Small intestine (tissue), 16 donors: Measurements from ENCODE around the gene TDG. TPM values are rescaled to one million over a fixed set of nuclear protein-coding genes. Genes with fewer than 3 reads are reported as not detected.

Source experiments
- DNase-seq, 2 donors: peaks; one replicate each; pipeline versions ENCODE4 v3.0.0 to v3.0.0-alpha.2; 2013
- FAIRE-seq: peaks from 2 replicates; lab custom pipeline; 2012; peaks lifted over from hg19 to GRCh38; lab: Jason Lieb, UNC
- H3K27ac ChIP-seq, 3 donors: one replicate each; pipeline ENCODE4 v1.5.1; 2013; ENCODE audit warnings: low read length in 2 of 3, mild to moderate bottlenecking in 2 of 3, control low read depth in 1 of 3, inconsistent platforms in 1 of 3, low read depth in 1 of 3, moderate library complexity in 1 of 3
- H3K27me3 ChIP-seq, 3 donors: one replicate each; pipeline ENCODE4 v1.6.1; 2013; ENCODE audit warnings: low read length in 3 of 3, inconsistent platforms in 1 of 3; ENCODE audit not compliant: control insufficient read depth in 3 of 3, insufficient read depth in 3 of 3
- H3K36me3 ChIP-seq, 3 donors: one replicate each; pipeline ENCODE4 v1.6.1; 2013; ENCODE audit warnings: low read length in 3 of 3, inconsistent platforms in 1 of 3, low read depth in 1 of 3, mild to moderate bottlenecking in 1 of 3, moderate library complexity in 1 of 3; ENCODE audit not compliant: control insufficient read depth in 3 of 3, insufficient read depth in 2 of 3
- H3K4me1 ChIP-seq, 3 donors: one replicate each; pipeline ENCODE4 v1.6.1; 2013; ENCODE audit warnings: low read length in 2 of 3, inconsistent platforms in 1 of 3, low read depth in 1 of 3, mild to moderate bottlenecking in 1 of 3, moderate library complexity in 1 of 3; ENCODE audit not compliant: control insufficient read depth in 3 of 3, insufficient read depth in 2 of 3
- H3K4me3 ChIP-seq, 3 donors: one replicate each; pipeline ENCODE4 v1.5.1; 2013; ENCODE audit warnings: low read length in 3 of 3, control low read depth in 1 of 3, inconsistent platforms in 1 of 3, low read depth in 1 of 3, mild to moderate bottlenecking in 1 of 3, moderate library complexity in 1 of 3
- H3K9me3 ChIP-seq, 2 donors: one replicate each; pipeline ENCODE4 v1.6.1; 2013; ENCODE audit warnings: low read depth in 1 of 2, low read length in 1 of 2; ENCODE audit not compliant: control insufficient read depth in 2 of 2, insufficient read depth in 1 of 2
- WGBS, 3 donors: extraction: QIAGEN DNeasy Blood & Tissue Kit; methylation state at CpG; one replicate each; pipeline ENCODE4 v1.1.7; 2013; 5-methylcytosine and 5-hydroxymethylcytosine counted together
- long read RNA-seq, 10 donors: transcript quantifications; one replicate each; lab custom pipeline, GENCODE V29; 2026
- polyA plus RNA-seq, 4 donors: library from polyadenylated mRNA; stranded (reverse) in 3 of 4; unstranded in 1 of 4; fragments of 200-250 nt in 3 of 4; fragments of 120-200 nt in 1 of 4; gene quantifications; one replicate each; pipeline versions ENCODE4 v1.2.1 to v1.2.3, GENCODE V29; 2013
- donor health status: healthy with polysubstance abuse.
- donor health status: control.
- donor health status: control.
- donor health status: Bipolar disorder and iron deficiency.
- donor health status: healthy.

Gene TDG
- 10 to 100 TPM; 11.3 to 37.4 (median 15.7) TPM for polyA plus RNA-seq
- long read RNA-seq, donor 1, transcript TDG-208 (3 exons, 1,139 nt) = major isoform, 28 of 38 reads
- long read RNA-seq, donor 1, transcript TDG-202 (10 exons, 3,251 nt) = minor isoform, 8 of 38 reads
- long read RNA-seq, donor 1, partial matches to known transcripts = 0 of 38 reads
- long read RNA-seq, donor 1, other reads (novel, unspliced or antisense) = 0 of 38 reads
- long read RNA-seq, donor 2, transcript TDG-208 (3 exons, 1,139 nt) = major isoform, 6 of 9 reads
- long read RNA-seq, donor 2, partial matches to known transcripts = 0 of 9 reads
- long read RNA-seq, donor 2, other reads (novel, unspliced or antisense) = 0 of 9 reads
- long read RNA-seq, donor 3, transcript TDG-208 (3 exons, 1,139 nt) = major isoform, 8 of 18 reads
- long read RNA-seq, donor 3, partial matches to known transcripts = 8 of 18 reads
- long read RNA-seq, donor 3, other reads (novel, unspliced or antisense) = 0 of 18 reads
- long read RNA-seq, donor 4, partial matches to known transcripts = 0 of 1 reads
- long read RNA-seq, donor 4, other reads (novel, unspliced or antisense) = 0 of 1 reads
- long read RNA-seq, donor 5, partial matches to known transcripts = 0 of 5 reads
- long read RNA-seq, donor 5, other reads (novel, unspliced or antisense) = 0 of 5 reads
- long read RNA-seq, donor 6, transcript TDG-208 (3 exons, 1,139 nt) = major isoform, 9 of 12 reads
- long read RNA-seq, donor 6, partial matches to known transcripts = 0 of 12 reads
- long read RNA-seq, donor 6, other reads (novel, unspliced or antisense) = 0 of 12 reads
- long read RNA-seq, donor 7 = 0 reads
- long read RNA-seq, donor 8, partial matches to known transcripts = 0 of 4 reads
- long read RNA-seq, donor 8, other reads (novel, unspliced or antisense) = 0 of 4 reads
- long read RNA-seq, donor 9, partial matches to known transcripts = 0 of 1 reads
- long read RNA-seq, donor 9, other reads (novel, unspliced or antisense) = 0 of 1 reads
- long read RNA-seq, donor 10, transcript TDG-208 (3 exons, 1,139 nt) = major isoform, 14 of 16 reads
- long read RNA-seq, donor 10, partial matches to known transcripts = 0 of 16 reads
- long read RNA-seq, donor 10, other reads (novel, unspliced or antisense) = 0 of 16 reads

DNA sequence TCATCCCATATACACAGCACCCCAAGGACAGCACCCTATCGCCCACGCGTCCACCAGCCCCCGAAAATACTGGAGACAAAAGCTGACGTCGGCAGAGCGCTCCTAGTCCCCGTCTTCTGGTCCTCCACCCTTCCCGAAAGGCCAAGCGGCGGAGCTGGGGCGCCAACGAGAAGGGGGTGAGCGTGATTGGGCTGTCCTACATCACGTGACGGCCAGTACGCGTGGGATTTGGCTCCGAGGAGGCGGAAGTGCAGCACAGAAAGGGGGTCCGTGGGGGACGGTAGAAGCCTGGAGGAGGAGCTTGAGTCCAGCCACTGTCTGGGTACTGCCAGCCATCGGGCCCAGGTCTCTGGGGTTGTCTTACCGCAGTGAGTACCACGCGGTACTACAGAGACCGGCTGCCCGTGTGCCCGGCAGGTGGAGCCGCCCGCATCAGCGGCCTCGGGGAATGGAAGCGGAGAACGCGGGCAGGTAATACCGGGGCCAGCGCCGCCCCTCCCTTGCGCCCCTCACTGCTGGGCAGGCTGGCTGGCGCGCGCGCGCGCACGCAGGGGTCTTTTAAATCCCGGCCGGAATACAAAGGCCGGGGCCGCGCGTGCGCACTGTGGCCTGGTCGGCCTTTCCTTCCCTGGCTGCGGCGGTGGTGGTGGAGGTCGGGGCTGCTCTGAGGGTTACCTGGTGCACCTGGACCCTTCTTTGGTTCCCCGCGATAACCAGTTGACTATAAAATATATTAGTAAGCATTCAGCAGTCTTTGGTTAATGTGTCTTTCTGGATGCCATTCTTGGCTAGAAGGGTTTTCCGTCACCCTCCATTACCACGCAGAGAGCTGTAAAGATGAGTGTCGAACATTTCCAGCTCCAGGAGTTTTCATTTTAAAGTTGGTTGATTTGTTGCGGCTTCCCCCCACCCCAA is at the start of gene TDG:
TSS of gene TDG (plus strand) at position 283 of the 915 bp plus-strand sequence. CDS start at position 449, 166 bp downstream.
- 4 to 9% (median 5%) methylated on average over 45 to 64 of the region's 64 CpGs for WGBS, 3 donors
- FAIRE-seq (no peak), DNase-seq (peak; percentile 98)
- Histone ChIP-seq H3K9me3 (no peaks in the 10 kb centered on the region), H3K27ac (peak within 1 kb of the TSS; percentile 91 to 97 (median 95)), H3K4me1 (peaks cover 0 to 9% (median 7%) of the 10 kb centered on the region in 3 donors), H3K27me3 (no peaks in the 10 kb centered on the region), H3K4me3 (peak within 1 kb of the TSS; percentile 69 to 77 (median 69)), H3K36me3 (peaks cover 0 to 7% (median 4%) of the 10 kb centered on the region in 3 donors)

GRCh38 chr12:103917873-103918272 is 47.8 kb upstream of the TDG start:
- Histone ChIP-seq H3K9me3 (peaks cover 0 to 15% of the 10 kb centered on the region in 2 donors), H3K27ac (no peak overlapping the region), H3K4me1 (no peaks in the 10 kb centered on the region), H3K27me3 (no peaks in the 10 kb centered on the region), H3K4me3 (no peak overlapping the region), H3K36me3 (no peaks in the 10 kb centered on the region)
- 61 to 75% (median 75%) methylated on average over 3 of the region's 3 CpGs for WGBS, 3 donors
- DNase-seq = no peak
- FAIRE-seq = no peak

DNA sequence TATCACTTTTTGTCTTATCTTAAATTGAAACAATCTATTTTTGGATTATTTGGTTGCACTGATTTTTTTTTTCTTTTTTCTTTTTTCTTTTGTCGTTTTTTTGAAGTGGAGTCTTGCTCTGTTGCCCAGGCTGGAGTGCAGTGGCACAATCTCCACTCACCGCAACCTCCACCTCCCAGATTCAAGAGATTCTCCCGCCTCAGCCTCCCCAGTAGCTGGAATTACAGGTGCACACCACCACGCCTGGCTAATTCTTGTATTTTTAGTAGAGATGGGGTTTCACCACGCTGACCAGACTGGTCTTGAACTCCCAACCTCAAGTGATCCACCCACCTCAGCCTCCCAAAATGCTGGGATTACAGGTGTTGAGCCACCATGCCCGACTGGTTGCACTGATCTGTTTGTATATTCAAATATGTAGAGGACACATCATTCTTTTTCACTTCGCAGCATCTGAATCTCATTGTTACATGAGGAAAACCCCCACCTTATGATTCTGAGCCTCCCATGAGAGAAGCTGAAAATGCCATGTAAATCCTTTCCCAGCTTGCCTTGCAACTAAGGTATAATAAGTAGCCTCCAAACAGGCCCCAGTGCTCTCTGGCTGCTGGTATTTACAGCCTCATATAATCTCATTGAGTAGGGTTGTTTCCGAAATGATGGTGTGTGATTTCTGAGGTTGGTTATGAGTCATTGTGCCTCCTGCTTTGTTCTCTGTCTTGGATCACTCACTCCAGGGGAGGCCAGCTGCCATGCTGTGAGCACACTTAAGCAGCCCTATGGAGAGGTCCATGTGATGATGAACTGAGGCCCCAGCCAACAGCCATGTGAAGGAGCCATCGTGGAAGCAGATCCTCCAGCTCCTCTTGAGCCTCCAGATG is 40.7 kb upstream of the TDG start:
- Histone ChIP-seq H3K4me3 (no peak overlapping the region), H3K36me3 (no peaks in the 10 kb centered on the region), H3K27ac (peak overlapping the region in 1 of 3 donors; percentile 18), H3K4me1 (peaks cover 0 to 5% (median 0%) of the 10 kb centered on the region in 3 donors), H3K9me3 (no peaks in the 10 kb centered on the region), H3K27me3 (no peaks in the 10 kb centered on the region)
- WGBS, 3 donors = 68 to 77% (median 73%) methylated on average over 9 of the region's 9 CpGs
- FAIRE-seq (no peak), DNase-seq (peak; percentile 15 to 44)

GRCh38 chr12:103928682-103929045 is 37.0 kb upstream of the TDG start:
- DNase-seq (peak in 1 of 2 donors; percentile 51), FAIRE-seq (no peak)
- no peaks in the 10 kb centered on the region for H3K9me3 ChIP-seq
- WGBS, 3 donors = 4 to 7% (median 6%) methylated on average over 12 of the region's 12 CpGs
- H3K27ac ChIP-seq = peak overlapping the region; percentile 63 to 99 (median 98)
- peaks cover under 1 to 6% (median 3%) of the 10 kb centered on the region in 3 donors for H3K36me3 ChIP-seq
- peaks cover 3 to 6% (median 5%) of the 10 kb centered on the region in 3 donors for H3K4me1 ChIP-seq
- no peaks in the 10 kb centered on the region for H3K27me3 ChIP-seq
- H3K4me3 ChIP-seq = peak overlapping the region; percentile 44 to 67 (median 52)

GRCh38 chr12:103929046-103929783 is 36.5 kb upstream of the TDG start:
- H3K4me3 ChIP-seq = peak overlapping the region; percentile 44 to 67 (median 52)
- WGBS, 3 donors = 0 to 1% (median 1%) methylated on average over 37 of the region's 37 CpGs
- H3K27me3 ChIP-seq = no peaks in the 10 kb centered on the region
- DNase-seq (peak in 1 of 2 donors; percentile 91), FAIRE-seq (no peak)
- peaks cover 3 to 6% (median 5%) of the 10 kb centered on the region in 3 donors for H3K4me1 ChIP-seq
- H3K9me3 ChIP-seq = no peaks in the 10 kb centered on the region
- H3K36me3 ChIP-seq = peaks cover 3 to 8% (median 6%) of the 10 kb centered on the region in 3 donors
- H3K27ac ChIP-seq = peak overlapping the region; percentile 63 to 99 (median 98)

DNA sequence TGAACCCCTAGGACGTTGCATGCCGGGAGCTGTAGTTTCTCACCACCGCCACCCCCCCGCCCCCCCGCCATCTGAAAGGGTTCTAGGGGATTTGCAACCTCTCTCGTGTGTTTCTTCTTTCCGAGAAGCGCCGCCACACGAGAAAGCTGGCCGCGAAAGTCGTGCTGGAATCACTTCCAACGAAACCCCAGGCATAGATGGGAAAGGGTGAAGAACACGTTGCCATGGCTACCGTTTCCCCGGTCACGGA is 36.0 kb upstream of the TDG start:
- H3K27me3 ChIP-seq = no peaks in the 10 kb centered on the region
- H3K36me3 ChIP-seq = peaks cover 8 to 10% (median 8%) of the 10 kb centered on the region in 3 donors
- DNase-seq = no peak
- 0 to 1% (median 0%) methylated on average over 16 to 18 of the region's 18 CpGs for WGBS, 3 donors
- peak overlapping the region; percentile 44 to 67 (median 52) for H3K4me3 ChIP-seq
- H3K27ac ChIP-seq = peak overlapping the region in 2 of 3 donors; percentile 98 to 99
- FAIRE-seq = no peak
- H3K4me1 ChIP-seq = peaks cover 3 to 9% (median 5%) of the 10 kb centered on the region in 3 donors
- H3K9me3 ChIP-seq = no peaks in the 10 kb centered on the region
